IPS-15b (cell line): ENCODE measurements around the gene RNU6-9.

Source experiments
- H3K27me3 ChIP-seq: one replicate; pipeline ENCODE4 v1.6.1; 2013; ENCODE audit warnings: low read length; ENCODE audit not compliant: control insufficient read depth, insufficient read depth
- H3K36me3 ChIP-seq: one replicate; pipeline ENCODE4 v1.6.1; 2013; ENCODE audit warnings: low read length; ENCODE audit not compliant: control insufficient read depth, insufficient read depth
- H3K4me1 ChIP-seq: one replicate; pipeline ENCODE4 v1.6.1; 2013; ENCODE audit warnings: mild to moderate bottlenecking, low read length; ENCODE audit not compliant: control insufficient read depth, insufficient read depth
- H3K4me3 ChIP-seq: one replicate; pipeline ENCODE4 v1.5.1; 2013; ENCODE audit warnings: low read depth, low read length
- H3K9ac ChIP-seq: one replicate; pipeline ENCODE4 v1.6.1; 2013; ENCODE audit warnings: low read depth, mild to moderate bottlenecking, low read length
- H3K9me3 ChIP-seq: one replicate; pipeline ENCODE4 v1.6.1; 2013; ENCODE audit warnings: mild to moderate bottlenecking, low read length; ENCODE audit not compliant: control insufficient read depth, insufficient read depth

The RNU6-9 gene

DNA sequence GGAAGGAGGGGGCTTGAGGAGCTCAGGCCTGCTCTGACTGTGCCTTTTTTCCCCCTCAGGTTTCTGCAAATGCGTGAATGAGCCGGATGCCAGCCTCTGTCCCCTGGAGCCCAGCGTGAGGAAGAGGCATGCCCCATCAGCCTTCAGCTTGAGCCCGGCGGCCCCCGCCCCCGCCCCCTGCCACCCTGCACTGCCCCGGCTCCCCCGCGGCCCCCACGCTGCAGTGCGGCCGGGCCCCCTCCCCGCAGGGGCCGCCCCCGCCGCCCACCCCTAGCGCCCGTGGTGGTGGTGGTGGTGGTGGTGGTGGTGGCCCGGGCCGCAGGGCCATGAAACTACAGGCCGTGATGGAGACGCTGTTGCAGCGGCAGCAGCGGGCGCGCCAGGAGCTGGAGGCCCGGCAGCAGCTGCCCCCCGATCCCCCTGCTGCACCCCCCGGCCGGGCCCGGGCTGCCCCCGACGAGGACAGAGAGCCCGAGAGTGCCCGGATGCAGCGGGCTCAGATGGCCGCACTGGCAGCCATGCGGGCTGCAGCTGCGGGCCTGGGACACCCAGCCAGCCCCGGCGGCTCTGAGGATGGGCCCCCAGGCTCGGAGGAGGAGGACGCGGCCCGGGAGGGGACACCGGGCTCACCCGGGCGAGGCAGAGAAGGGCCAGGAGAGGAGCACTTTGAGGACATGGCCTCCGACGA is 36.1 kb downstream of the RNU6-9 start:
- Histone ChIP-seq H3K27me3 (no peaks in the 10 kb centered on the region), H3K9ac (no peak overlapping the region), H3K36me3 (peaks cover 25% of the 10 kb centered on the region), H3K9me3 (no peaks in the 10 kb centered on the region), H3K4me3 (no peak overlapping the region), H3K4me1 (peaks cover 3% of the 10 kb centered on the region)

DNA sequence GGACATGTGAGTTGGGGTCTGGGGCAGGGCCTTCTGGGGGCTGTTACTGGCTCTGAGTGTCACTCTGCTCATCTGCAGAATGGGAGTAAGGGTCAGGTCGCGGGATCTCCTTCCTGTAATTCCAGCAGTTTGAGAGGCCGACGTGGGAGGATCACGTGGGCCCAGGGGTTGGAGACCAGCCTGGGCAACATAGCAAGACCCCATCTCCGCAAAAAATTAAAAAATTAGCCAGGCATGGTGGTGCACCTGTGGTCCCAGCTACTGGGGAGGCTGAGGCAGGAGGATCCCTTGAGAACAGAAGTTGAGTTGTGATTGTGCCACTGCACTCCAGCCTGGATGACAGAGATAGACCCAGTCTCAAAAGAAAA is 36.6 kb downstream of the RNU6-9 start:
- H3K36me3 ChIP-seq, result peaks cover 26% of the 10 kb centered on the region
- no peaks in the 10 kb centered on the region for H3K27me3 ChIP-seq
- no peak overlapping the region for H3K9ac ChIP-seq
- no peaks in the 10 kb centered on the region for H3K9me3 ChIP-seq
- no peak overlapping the region for H3K4me3 ChIP-seq
- peaks cover 3% of the 10 kb centered on the region for H3K4me1 ChIP-seq

DNA sequence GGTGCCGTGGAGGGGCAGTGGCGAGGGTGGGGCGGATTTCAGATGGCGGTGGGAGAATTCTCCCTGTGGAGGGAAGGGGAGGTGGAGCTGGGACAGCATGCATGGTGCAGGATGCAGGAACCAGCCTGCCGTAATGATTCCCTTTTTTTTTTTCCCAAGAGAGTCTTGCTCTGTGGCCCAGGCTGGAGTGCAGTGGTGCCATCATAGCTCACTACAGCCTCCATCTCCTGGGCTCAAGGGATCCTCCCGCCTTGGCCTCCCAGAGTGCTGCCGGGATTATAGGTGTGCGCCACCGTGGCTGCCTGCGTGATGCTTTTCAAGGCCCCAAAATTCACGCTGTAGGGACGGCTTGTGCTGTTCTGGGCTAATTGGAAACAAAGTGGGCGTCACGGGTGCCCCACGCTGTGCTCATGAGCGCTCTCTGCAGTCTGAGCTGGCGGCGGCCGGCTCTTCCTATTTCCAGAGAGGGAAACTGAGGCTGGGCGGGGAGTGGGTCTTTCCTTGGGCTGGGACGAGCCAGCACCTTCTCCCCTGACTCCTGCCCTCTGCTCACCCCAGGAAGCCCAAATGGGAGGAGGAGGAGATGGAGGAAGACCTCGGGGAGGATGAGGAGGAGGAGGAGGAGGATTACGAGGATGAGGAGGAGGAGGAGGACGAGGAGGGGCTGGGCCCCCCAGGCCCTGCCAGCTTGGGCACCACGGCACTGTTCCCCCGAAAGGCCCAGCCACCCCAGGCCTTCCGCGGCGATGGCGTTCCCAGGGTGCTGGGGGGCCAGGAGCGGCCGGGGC is 38.8 kb downstream of the RNU6-9 start:
- no peak overlapping the region for H3K9ac ChIP-seq
- peaks cover 31% of the 10 kb centered on the region for H3K36me3 ChIP-seq
- H3K4me3 ChIP-seq, result no peak overlapping the region
- no peaks in the 10 kb centered on the region for H3K27me3 ChIP-seq
- H3K9me3 ChIP-seq, result no peaks in the 10 kb centered on the region
- H3K4me1 ChIP-seq, result peaks cover 3% of the 10 kb centered on the region

DNA sequence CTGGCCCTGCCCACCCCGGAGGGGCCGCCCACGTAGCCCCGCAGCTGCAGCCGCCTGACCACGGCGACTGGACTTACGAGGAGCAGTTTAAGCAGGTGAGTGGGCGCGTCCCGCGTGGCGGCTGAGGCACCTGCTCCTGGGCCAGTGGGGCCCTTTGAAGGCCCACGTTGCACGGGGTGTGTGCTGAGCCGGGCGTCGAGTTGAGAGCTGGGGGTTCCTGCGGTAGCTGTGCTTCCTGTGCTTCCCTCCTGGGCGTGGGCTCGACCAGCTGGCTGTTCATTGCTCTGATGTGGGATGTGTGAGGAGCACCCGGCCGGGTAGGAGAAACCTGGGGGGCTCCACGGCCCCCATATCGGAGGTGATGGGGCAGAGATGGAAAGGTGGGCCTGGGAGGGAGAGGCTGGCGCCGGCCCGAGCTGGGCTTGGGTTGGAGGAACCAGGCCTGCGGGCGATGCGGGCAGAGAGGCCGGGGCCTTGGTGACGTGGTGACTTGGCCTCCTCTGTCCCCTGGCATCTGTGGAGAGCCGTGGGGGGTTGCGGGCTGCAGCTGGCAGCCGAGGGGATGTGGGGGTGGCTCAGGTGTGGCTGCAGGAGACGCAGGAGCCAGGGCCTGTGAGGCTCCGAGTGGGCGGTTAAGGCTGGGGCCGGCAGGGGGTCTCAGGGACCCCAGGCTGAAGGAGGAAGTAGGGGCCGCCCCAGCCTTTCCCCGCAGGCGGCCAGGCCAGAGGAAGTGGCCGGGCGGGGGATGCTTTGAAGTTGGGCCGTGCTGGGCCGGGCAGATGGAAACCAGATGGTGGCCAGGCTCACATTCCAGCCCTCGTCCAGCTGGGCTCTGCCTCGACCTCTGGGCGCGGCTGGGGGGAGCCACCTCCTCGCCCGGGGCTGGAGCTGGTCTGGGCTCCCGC is 39.6 kb downstream of the RNU6-9 start:
- Histone ChIP-seq H3K4me3 (no peak overlapping the region), H3K36me3 (peaks cover 34% of the 10 kb centered on the region), H3K27me3 (no peaks in the 10 kb centered on the region), H3K4me1 (peaks cover 3% of the 10 kb centered on the region), H3K9me3 (no peaks in the 10 kb centered on the region), H3K9ac (peak overlapping the region; percentile 60)

DNA sequence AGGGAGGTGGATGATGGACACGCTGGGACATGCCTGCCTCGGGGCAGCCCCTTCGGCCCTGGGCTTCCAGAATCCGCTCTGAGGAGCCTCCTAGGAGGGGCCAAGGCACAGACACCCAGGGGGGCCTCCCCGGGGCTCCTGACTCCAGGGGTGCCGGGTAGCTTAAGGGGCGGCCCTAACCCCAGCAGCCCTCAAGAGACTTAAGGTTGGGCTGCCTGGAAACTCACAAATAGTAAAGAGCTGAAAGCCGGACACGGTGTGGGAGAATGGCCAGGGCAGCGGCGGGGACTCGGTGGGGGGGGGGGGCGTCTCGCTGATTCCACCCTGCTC is 40.2 kb downstream of the RNU6-9 start:
- H3K9me3 ChIP-seq, result no peaks in the 10 kb centered on the region
- H3K4me1 ChIP-seq, result peaks cover 3% of the 10 kb centered on the region
- no peaks in the 10 kb centered on the region for H3K27me3 ChIP-seq
- no peak overlapping the region for H3K9ac ChIP-seq
- no peak overlapping the region for H3K4me3 ChIP-seq
- peaks cover 34% of the 10 kb centered on the region for H3K36me3 ChIP-seq

DNA sequence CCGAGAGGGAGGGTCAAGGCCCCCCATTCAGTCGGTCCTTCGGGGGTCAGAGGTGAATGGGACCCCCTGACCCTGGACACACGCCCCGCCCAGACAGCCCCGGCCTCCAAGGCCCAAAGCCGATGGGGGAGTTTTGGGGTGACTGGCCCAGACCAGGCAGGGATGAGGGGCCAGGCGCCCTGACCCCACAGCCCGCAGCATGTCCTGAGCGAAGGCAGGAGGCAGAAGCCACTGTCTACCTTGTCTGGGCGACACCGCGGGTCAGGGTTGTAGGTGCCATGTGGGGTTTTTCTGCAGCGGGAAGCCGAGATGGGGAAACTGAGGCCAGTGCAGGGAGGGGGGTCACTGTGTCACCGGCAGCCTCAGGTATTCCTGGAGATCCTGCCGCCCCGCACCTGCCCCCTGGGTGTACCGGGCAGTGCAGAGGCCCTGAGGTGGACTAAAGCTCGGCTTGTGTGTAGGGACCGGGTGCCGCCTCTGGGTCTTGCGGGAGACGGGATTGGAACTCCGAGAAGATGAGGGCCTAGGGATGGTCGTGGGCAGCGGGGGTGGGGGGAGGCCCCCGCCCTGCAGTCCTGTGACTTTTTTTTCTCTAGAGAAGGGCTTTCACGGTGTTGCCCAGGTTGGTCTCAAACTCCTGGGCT is 41.0 kb downstream of the RNU6-9 start:
- Histone ChIP-seq H3K9ac (no peak overlapping the region), H3K4me3 (no peak overlapping the region), H3K9me3 (no peaks in the 10 kb centered on the region), H3K36me3 (peaks cover 32% of the 10 kb centered on the region), H3K4me1 (peaks cover 3% of the 10 kb centered on the region), H3K27me3 (no peaks in the 10 kb centered on the region)

DNA sequence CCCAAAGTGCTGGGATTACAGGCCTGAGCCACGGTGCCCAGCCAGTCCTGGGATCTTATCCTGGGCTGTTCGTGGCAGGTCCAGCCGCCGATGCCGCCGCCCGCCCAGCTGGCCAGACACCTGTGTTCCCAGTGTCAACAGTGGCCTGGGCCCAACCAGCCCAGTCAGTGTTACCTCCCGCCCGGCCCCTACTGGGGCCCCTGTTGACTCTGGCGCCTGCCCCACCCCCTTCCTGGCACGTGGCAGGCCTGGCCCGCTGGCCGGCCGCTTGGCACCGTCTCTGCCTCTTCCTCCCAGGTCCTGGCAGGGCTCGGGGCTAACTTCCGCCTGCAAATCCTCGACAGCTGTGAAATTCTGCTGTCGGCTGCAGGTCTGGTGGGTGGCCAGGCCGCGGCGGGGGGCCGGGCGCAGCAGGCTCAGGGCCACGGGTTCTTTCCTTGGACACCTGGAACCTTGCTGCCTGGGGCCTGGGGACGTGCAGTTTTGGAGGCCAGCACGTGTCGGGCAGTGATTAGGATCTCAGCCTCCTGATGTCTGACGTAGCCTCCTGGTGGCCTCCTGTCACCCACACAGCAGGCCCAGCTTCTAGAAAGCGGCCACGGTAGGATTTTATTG is 41.7 kb downstream of the RNU6-9 start:
- Histone ChIP-seq H3K4me1 (peaks cover 3% of the 10 kb centered on the region), H3K9ac (no peak overlapping the region), H3K4me3 (no peak overlapping the region), H3K9me3 (no peaks in the 10 kb centered on the region), H3K36me3 (peaks cover 29% of the 10 kb centered on the region), H3K27me3 (no peaks in the 10 kb centered on the region)

DNA sequence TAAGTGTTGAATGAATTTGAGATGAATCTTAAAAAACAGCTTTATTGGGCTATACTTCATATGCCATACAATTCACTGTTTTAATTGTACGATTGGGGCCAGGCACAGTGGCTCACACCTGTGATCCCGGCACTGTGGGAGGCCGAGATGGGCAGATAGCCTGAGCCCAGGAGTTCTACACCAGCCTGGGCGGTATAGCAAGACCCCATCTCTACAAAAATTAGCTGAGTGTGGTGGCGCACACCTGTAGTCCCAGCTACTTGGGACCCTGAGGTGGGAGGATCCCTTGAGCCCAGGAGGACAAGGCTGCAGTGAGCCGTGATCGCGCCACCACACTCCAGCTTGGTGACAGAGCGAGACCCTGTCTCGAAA is 42.9 kb downstream of the RNU6-9 start:
- Histone ChIP-seq H3K4me1 (peaks cover 3% of the 10 kb centered on the region), H3K4me3 (no peak overlapping the region), H3K27me3 (no peaks in the 10 kb centered on the region), H3K9ac (no peak overlapping the region), H3K9me3 (no peaks in the 10 kb centered on the region), H3K36me3 (peaks cover 27% of the 10 kb centered on the region)

DNA sequence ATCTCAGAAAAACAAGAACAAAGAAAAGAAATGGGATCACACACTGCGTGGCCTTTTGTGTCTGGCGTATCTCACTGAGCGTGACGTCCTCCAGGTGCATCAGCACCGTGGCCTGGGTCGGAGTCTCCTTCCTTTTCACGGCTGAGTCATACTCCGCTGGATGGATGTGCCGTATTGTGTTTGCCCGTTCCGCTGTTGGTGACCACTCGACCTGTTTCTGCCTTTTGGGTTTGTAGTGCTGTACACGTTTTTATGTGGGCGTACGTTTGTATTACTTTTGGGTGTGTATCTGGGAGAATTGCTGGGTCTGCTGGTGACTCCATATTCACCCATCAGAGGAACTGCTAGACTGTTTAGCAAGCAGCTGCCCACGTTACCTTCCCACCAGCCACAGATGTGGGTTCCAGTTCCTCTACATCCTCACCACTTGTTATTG is 44.0 kb downstream of the RNU6-9 start:
- Histone ChIP-seq H3K9me3 (no peaks in the 10 kb centered on the region), H3K9ac (no peak overlapping the region), H3K27me3 (no peaks in the 10 kb centered on the region), H3K4me3 (no peak overlapping the region), H3K4me1 (peaks cover 3% of the 10 kb centered on the region), H3K36me3 (peaks cover 29% of the 10 kb centered on the region)

DNA sequence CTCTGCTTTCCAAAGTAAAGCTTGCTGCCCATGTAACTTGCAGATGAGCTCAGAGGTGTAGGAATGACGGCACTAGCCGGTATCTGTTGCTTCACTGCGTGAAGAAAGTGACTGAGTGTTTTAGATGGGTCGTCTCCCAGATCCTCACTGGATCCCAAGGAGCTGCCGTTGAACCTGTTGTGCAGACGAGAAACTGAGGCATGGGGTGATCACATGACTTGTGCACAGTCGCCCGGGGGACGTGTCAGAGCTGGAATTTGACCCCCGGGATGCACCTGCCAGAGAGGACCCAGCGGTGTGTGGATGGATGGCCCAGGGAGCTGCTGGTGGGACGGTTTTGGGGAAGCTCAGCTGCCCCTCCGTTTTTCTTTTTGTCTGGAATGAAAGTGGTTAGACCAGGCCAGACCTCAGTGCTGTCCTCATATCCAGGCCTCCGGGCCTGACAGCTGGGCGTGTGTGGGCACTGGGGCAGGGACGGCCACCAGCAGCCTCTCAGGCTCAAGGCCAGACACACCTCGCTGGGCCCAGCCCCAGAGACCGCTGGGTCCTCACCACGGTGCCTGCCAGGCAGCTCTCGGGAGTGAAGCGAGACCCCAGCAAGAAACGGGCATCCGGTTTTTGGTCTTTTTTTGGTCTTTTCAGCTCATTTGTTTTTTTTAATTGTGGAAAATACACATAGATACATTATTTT is 45.1 kb downstream of the RNU6-9 start:
- Histone ChIP-seq H3K36me3 (peaks cover 22% of the 10 kb centered on the region), H3K9ac (no peak overlapping the region), H3K4me1 (no peaks in the 10 kb centered on the region), H3K9me3 (no peaks in the 10 kb centered on the region), H3K27me3 (no peaks in the 10 kb centered on the region), H3K4me3 (no peak overlapping the region)

DNA sequence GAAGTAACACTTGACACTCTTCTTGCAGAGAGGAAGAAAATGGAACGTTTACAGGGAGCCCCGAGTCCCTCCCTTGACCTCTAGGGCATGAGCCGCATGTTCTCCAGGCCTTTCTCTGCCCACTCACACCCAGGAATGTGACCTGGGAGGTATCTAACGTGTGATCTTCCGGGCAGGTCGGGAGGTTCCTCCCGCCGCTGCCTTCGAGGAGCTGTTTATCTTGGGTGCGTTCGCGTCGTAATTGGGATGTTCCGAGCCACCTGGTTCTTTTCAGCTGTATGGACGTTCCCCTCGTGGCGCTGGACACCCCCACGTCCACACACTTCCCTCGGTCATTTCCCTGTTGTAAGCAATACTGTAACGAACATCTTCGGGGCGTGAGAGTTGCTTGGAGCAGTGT is 46.2 kb downstream of the RNU6-9 start:
- no peaks in the 10 kb centered on the region for H3K27me3 ChIP-seq

More for the DNA sequence above, 46.2 kb downstream of the RNU6-9 start:
- H3K4me1 ChIP-seq, result no peaks in the 10 kb centered on the region
- H3K9ac ChIP-seq, result no peak overlapping the region
- H3K36me3 ChIP-seq, result peaks cover 22% of the 10 kb centered on the region
- no peak overlapping the region for H3K4me3 ChIP-seq
- no peaks in the 10 kb centered on the region for H3K9me3 ChIP-seq
